ENCODE results near the gene RNF123.

Gene RNF123

DNA sequence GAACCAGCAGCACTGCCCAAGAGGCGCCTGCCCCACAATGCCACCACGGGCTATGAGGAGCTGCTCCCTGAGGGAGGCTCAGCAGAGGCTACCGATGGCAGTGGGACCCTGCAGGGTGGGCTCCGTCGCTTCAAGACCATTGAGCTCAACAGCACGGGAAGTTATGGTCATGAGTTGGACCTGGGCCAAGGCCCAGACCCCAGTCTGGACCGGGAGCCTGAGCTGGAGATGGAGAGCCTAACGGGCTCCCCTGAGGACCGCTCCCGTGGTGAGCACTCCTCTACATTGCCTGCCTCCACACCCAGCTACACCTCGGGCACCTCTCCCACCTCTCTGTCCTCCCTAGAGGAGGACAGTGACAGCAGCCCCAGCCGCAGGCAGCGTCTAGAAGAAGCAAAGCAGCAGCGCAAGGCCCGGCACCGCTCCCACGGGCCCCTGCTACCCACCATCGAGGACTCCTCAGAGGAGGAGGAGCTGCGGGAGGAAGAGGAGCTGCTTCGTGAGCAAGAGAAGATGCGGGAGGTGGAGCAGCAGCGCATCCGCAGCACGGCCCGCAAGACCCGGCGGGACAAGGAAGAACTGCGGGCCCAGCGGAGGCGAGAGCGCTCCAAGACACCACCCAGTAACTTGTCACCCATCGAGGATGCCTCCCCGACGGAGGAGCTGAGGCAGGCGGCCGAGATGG is 37.0 kb upstream of the RNF123 start:
- ATAC-seq = no peak
- TF ChIP-seq, protein P1, sequence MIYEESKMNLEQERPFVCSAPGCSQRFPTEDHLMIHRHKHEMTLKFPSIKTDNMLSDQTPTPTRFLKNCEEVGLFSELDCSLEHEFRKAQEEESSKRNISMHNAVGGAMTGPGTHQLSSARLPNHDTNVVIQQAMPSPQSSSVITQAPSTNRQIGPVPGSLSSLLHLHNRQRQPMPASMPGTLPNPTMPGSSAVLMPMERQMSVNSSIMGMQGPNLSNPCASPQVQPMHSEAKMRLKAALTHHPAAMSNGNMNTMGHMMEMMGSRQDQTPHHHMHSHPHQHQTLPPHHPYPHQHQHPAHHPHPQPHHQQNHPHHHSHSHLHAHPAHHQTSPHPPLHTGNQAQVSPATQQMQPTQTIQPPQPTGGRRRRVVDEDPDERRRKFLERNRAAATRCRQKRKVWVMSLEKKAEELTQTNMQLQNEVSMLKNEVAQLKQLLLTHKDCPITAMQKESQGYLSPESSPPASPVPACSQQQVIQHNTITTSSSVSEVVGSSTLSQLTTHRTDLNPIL (CRISPR knock-in tag; IDR thresholded peaks at IDR 0.05; ENCODE audit: low read depth) = no peak
- TF ChIP-seq ZFP3 (CRISPR knock-in tag; IDR thresholded peaks at IDR 0.05) (no peak), ZC3H10 (CRISPR knock-in tag; IDR thresholded peaks at IDR 0.05) (no peak), ISL1 (CRISPR knock-in tag; IDR thresholded peaks at IDR 0.05) (no peak), ZNF565 (CRISPR knock-in tag; conservative IDR thresholded peaks at IDR 0.05; ENCODE audit: low read depth) (no peak), ESRRG (CRISPR knock-in tag; IDR thresholded peaks at IDR 0.05) (no peak), TOX (CRISPR knock-in tag; IDR thresholded peaks at IDR 0.05; ENCODE audit: borderline replicate concordance) (no peak), CSRNP3 (CRISPR knock-in tag; IDR thresholded peaks at IDR 0.05) (no peak), TSHZ2 (CRISPR knock-in tag; IDR thresholded peaks at IDR 0.05) (no peak)
- TF ChIP-seq, protein P2, sequence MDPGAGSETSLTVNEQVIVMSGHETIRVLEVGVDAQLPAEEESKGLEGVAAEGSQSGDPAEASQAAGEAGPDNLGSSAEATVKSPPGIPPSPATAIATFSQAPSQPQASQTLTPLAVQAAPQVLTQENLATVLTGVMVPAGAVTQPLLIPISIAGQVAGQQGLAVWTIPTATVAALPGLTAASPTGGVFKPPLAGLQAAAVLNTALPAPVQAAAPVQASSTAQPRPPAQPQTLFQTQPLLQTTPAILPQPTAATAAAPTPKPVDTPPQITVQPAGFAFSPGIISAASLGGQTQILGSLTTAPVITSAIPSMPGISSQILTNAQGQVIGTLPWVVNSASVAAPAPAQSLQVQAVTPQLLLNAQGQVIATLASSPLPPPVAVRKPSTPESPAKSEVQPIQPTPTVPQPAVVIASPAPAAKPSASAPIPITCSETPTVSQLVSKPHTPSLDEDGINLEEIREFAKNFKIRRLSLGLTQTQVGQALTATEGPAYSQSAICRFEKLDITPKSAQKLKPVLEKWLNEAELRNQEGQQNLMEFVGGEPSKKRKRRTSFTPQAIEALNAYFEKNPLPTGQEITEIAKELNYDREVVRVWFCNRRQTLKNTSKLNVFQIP (CRISPR knock-in tag; IDR thresholded peaks at IDR 0.05; ENCODE audit: borderline replicate concordance, low read depth) = no peak

DNA sequence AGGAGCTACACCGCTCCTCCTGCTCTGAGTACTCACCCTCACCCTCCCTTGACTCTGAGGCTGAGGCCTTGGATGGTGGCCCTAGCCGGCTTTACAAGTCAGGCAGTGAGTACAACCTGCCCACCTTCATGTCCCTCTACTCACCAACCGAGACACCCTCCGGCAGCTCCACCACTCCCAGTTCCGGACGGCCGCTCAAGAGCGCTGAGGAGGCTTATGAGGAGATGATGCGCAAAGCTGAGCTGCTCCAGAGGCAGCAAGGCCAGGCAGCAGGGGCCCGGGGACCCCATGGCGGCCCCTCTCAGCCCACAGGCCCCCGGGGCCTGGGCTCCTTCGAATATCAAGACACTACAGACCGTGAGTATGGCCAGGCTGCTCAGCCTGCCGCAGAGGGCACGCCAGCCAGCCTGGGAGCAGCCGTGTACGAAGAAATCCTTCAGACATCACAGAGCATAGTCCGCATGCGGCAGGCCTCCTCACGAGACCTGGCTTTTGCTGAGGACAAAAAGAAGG is 36.4 kb upstream of the RNF123 start:
- no peak for ATAC-seq

DNA sequence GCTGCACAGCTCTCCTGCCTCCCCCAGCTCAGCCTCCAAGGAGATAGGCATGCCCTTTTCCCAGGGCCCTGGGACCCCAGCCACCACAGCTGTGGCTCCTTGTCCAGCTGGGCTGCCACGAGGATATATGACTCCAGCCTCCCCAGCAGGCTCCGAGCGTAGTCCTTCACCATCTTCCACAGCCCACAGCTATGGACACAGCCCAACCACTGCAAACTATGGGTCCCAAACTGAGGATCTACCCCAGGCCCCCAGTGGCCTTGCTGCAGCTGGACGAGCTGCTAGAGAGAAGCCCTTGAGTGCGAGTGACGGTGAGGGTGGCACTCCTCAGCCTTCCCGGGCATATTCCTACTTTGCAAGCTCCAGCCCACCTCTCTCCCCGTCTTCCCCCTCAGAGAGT is 35.7 kb upstream of the RNF123 start:
- TF ChIP-seq, protein P2 (CRISPR knock-in tag; IDR thresholded peaks at IDR 0.05; ENCODE audit: borderline replicate concordance, low read depth) = no peak
- no peak for TF ChIP-seq ZFP30 (CRISPR knock-in tag; IDR thresholded peaks at IDR 0.05)
- TF ChIP-seq ZC3H10 (CRISPR knock-in tag; IDR thresholded peaks at IDR 0.05) = no peak
- TF ChIP-seq ZNF70 (CRISPR knock-in tag; IDR thresholded peaks at IDR 0.05) = no peak
- TF ChIP-seq SNAI2 (CRISPR knock-in tag; IDR thresholded peaks at IDR 0.05) = no peak
- TF ChIP-seq, protein P3, sequence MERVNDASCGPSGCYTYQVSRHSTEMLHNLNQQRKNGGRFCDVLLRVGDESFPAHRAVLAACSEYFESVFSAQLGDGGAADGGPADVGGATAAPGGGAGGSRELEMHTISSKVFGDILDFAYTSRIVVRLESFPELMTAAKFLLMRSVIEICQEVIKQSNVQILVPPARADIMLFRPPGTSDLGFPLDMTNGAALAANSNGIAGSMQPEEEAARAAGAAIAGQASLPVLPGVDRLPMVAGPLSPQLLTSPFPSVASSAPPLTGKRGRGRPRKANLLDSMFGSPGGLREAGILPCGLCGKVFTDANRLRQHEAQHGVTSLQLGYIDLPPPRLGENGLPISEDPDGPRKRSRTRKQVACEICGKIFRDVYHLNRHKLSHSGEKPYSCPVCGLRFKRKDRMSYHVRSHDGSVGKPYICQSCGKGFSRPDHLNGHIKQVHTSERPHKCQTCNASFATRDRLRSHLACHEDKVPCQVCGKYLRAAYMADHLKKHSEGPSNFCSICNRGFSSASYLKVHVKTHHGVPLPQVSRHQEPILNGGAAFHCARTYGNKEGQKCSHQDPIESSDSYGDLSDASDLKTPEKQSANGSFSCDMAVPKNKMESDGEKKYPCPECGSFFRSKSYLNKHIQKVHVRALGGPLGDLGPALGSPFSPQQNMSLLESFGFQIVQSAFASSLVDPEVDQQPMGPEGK (CRISPR knock-in tag; IDR thresholded peaks at IDR 0.05; ENCODE audit: borderline replicate concordance) = no peak
- TF ChIP-seq OSR1 (CRISPR knock-in tag; IDR thresholded peaks at IDR 0.05) = no peak
- no peak for ATAC-seq

More for the DNA sequence above, 36.4 kb upstream of the RNF123 start:
- TF ChIP-seq TOX (CRISPR knock-in tag; IDR thresholded peaks at IDR 0.05; ENCODE audit: borderline replicate concordance) (no peak), CSDC2 (CRISPR knock-in tag; IDR thresholded peaks at IDR 0.05) (no peak), BACH2 (CRISPR knock-in tag; IDR thresholded peaks at IDR 0.05; ENCODE audit: borderline replicate concordance) (no peak)
